HCT116 (cell line): ENCODE data around the gene PHF2. TPM values are rescaled to one million over a fixed set of nuclear protein-coding genes. Genes with fewer than 3 reads are reported as not detected.

Experiments
- ATAC-seq: fragments of 200-7000 bp; cut with Tn5 transposase; 2 replicates; pipeline ENCODE4 v1.9.1; 2020; ENCODE audit warnings: mild to moderate bottlenecking, moderate library complexity
- BruUV-seq: library from RNA; stranded (reverse); fragments of 400-500 nt; replicated peaks from 2 replicates; lab custom pipeline; 2021; lab: Mats Ljungman, UMichigan
- CTCF ChIA-PET: fragments of 300-600 bp; sonication (Branson Sonifier 250); formaldehyde crosslinking; loops from one replicate; lab custom pipeline; 2021; ENCODE audit warnings: antibody characterized with exemption; lab: Charles Lee
- POLR2A ChIA-PET: fragments of 300-600, 350-600 bp; sonication (Branson Sonifier 250); formaldehyde crosslinking; loops from one replicate; lab custom pipeline; 2021; ENCODE audit warnings: antibody characterized with exemption; lab: Charles Lee
- RAD21 ChIA-PET, 2 experiments: fragments of 300-600 bp; sonication (Branson Sonifier 250); formaldehyde crosslinking; loops; one replicate each; lab custom pipeline; 2023; ENCODE audit warnings: low total read pairs in 2 of 2; ENCODE audit not compliant: uncharacterized antibody in 2 of 2, unreplicated experiment in 2 of 2, low non-redundant PET in 1 of 2; lab: Charles Lee
- DNase-seq: peaks from one replicate; pipeline ENCODE4 v3.0.0-alpha.2; 2010; ENCODE audit warnings: low read depth, low spot score
- H2AFZ ChIP-seq: fragments of 200-600 bp; shearing (Covaris generic), sonication (generic); 2 replicates; pipeline ENCODE4 v1.6.1; 2017; ENCODE audit warnings: low read depth, mixed run types, mixed read lengths, antibody characterized with exemption, low read length; ENCODE audit not compliant: poor library complexity, severe bottlenecking
- H3K27ac ChIP-seq: 2 replicates; pipeline ENCODE4 v1.5.1; 2012; ENCODE audit warnings: low read depth, low read length
- H3K27me3 ChIP-seq: fragments of 200-600 bp; sonication (generic); 2 replicates; pipeline ENCODE4 v1.6.1; 2016; ENCODE audit warnings: mixed run types, low read length, mixed read lengths; ENCODE audit not compliant: insufficient read depth
- H3K36me3 ChIP-seq, 2 experiments: fragments of 200-500 bp in 1 of 2; fragments of 200-600 bp in 1 of 2; sonication (Bioruptor generic) in 1 of 2; sonication (generic) in 1 of 2; 2 replicates each; pipeline versions ENCODE4 v1.5.1 to v1.6.1; 2014 to 2016; ENCODE audit warnings: low read length in 2 of 2, inconsistent platforms in 1 of 2, mixed read lengths in 1 of 2, mixed run types in 1 of 2; ENCODE audit not compliant: insufficient read depth in 2 of 2, control insufficient read depth in 1 of 2
- H3K4me1 ChIP-seq, 2 experiments: fragments of 200-600 bp in 1 of 2; sonication (generic) in 1 of 2; 2 replicates each; pipeline versions ENCODE4 v1.5.1 to v1.6.1; 2012 to 2017; ENCODE audit warnings: low read length in 2 of 2, inconsistent platforms in 1 of 2, mild to moderate bottlenecking in 1 of 2, mixed read lengths in 1 of 2, mixed run types in 1 of 2, moderate library complexity in 1 of 2; ENCODE audit not compliant: insufficient read depth in 2 of 2, control insufficient read depth in 1 of 2
- H3K4me2 ChIP-seq: fragments of 200-600 bp; sonication (generic); 2 replicates; pipeline ENCODE4 v1.6.1; 2017; ENCODE audit warnings: mixed run types, low read length, mixed read lengths
- H3K4me3 ChIP-seq, 2 experiments: fragments of 200-600 bp in 1 of 2; sonication (generic) in 1 of 2; replicated peaks in 1 of 2; 2 replicates each; pipeline ENCODE4 v1.5.1; 2011 to 2016; ENCODE audit warnings: low read length in 2 of 2, control low read depth in 1 of 2, low read depth in 1 of 2, mild to moderate bottlenecking in 1 of 2, mixed read lengths in 1 of 2, mixed run types in 1 of 2
- H3K79me2 ChIP-seq: fragments of 200-600 bp; sonication (generic); 2 replicates; pipeline ENCODE4 v1.6.1; 2017; ENCODE audit warnings: mild to moderate bottlenecking, mixed run types, low read length, moderate library complexity, mixed read lengths; ENCODE audit not compliant: insufficient read depth
- H3K9ac ChIP-seq: fragments of 200-600 bp; sonication (generic); 2 replicates; pipeline ENCODE4 v1.6.1; 2016; ENCODE audit warnings: low read length, mixed read lengths
- H3K9me2 ChIP-seq: fragments of 200-600 bp; sonication (generic), shearing (Covaris generic); 2 replicates; pipeline ENCODE4 v1.6.1; 2017; ENCODE audit warnings: mixed run types, mild to moderate bottlenecking, moderate library complexity; ENCODE audit not compliant: insufficient read depth
- H3K9me3 ChIP-seq, 2 experiments: fragments of 200-500 bp in 1 of 2; fragments of 200-600 bp in 1 of 2; sonication (Bioruptor generic) in 1 of 2; sonication (generic) in 1 of 2; 2 replicates each; pipeline ENCODE4 v1.6.1; 2014 to 2017; ENCODE audit warnings: low read length in 2 of 2, mixed read lengths in 2 of 2, inconsistent platforms in 1 of 2, low read depth in 1 of 2, mild to moderate bottlenecking in 1 of 2, mixed run types in 1 of 2, moderate library complexity in 1 of 2; ENCODE audit not compliant: control insufficient read depth in 1 of 2, insufficient read depth in 1 of 2
- H4K20me1 ChIP-seq: fragments of 200-600 bp; sonication (generic), shearing (Covaris generic); 2 replicates; pipeline ENCODE4 v1.6.1; 2017; ENCODE audit warnings: mixed run types, mild to moderate bottlenecking, moderate library complexity; ENCODE audit not compliant: insufficient read depth
- CBX3 ChIP-seq: IDR thresholded peaks from 2 replicates; pipeline ENCODE4 v1.6.1; 2012; ENCODE audit warnings: low read depth
- CEBPB ChIP-seq: IDR thresholded peaks from 2 replicates; pipeline ENCODE4 v1.6.1; 2012; ENCODE audit warnings: low read depth
- EZH2phosphoT487 ChIP-seq: fragments of 200-600 bp; IDR thresholded peaks from 2 replicates; pipeline ENCODE4 v1.6.1; 2018; ENCODE audit warnings: antibody characterized with exemption, borderline replicate concordance
- FOSL1 ChIP-seq: IDR thresholded peaks from 2 replicates; pipeline ENCODE4 v1.6.1; 2012; ENCODE audit warnings: low read depth
- JUND ChIP-seq: IDR thresholded peaks from 2 replicates; pipeline ENCODE4 v1.6.1; 2012
- POLR2AphosphoS5 ChIP-seq: IDR thresholded peaks from 2 replicates; pipeline ENCODE4 v1.6.1; 2011; ENCODE audit warnings: mild to moderate bottlenecking, low read depth, low read length, moderate library complexity
- RAD21 ChIP-seq: IDR thresholded peaks from 2 replicates; pipeline ENCODE4 v1.6.1; 2012; ENCODE audit warnings: low read depth, mild to moderate bottlenecking
- SIN3A ChIP-seq: IDR thresholded peaks from 2 replicates; pipeline ENCODE4 v1.6.1; 2012; ENCODE audit warnings: low read depth
- SP1 ChIP-seq: IDR thresholded peaks from 2 replicates; pipeline ENCODE4 v1.6.1; 2012; ENCODE audit warnings: low read depth
- SRF ChIP-seq: IDR thresholded peaks from 2 replicates; pipeline ENCODE4 v1.6.1; 2012; ENCODE audit warnings: low read depth
- YY1 ChIP-seq: IDR thresholded peaks from 2 replicates; pipeline ENCODE4 v1.6.1; 2011; ENCODE audit warnings: low read length, low read depth, moderate library complexity, mild to moderate bottlenecking; ENCODE audit not compliant: insufficient replicate concordance; ENCODE audit errors: extremely low read depth
- ZFX ChIP-seq: fragments of 450-650 bp; IDR thresholded peaks from 2 replicates; pipeline ENCODE4 v1.6.1; 2017
- ZNF274 ChIP-seq: fragments of 200-500 bp; sonication (Bioruptor generic); IDR thresholded peaks from 2 replicates; pipeline ENCODE4 v1.6.1; 2014; ENCODE audit warnings: mild to moderate bottlenecking, low read depth, low read length, inconsistent platforms
- intact Hi-C: fragments of 100-400 bp; cut with micrococcal nuclease; formaldehyde crosslinking; loops from 2 replicates; pipeline ENCODE4 v1.10.0; 2022
- total RNA-seq: library from RNA; stranded (reverse); gene quantifications from one replicate; pipeline ENCODE4 v1.2.1, GENCODE V29; 2021; ENCODE audit not compliant: unreplicated experiment
- TF ChIP-seq, protein P1 (sequence below): IDR thresholded peaks from 2 replicates; pipeline ENCODE4 v1.6.1; 2012
- TF ChIP-seq, protein P2 (sequence below): IDR thresholded peaks from 2 replicates; pipeline ENCODE4 v1.6.1; 2012; ENCODE audit warnings: low read depth
- TF ChIP-seq, protein P3 (sequence below): IDR thresholded peaks from 2 replicates; pipeline ENCODE4 v1.6.1; 2011; ENCODE audit warnings: mild to moderate bottlenecking, low read length, moderate library complexity; ENCODE audit not compliant: insufficient replicate concordance; ENCODE audit errors: extremely low read depth
- TF ChIP-seq, protein P4 (sequence below): IDR thresholded peaks from 2 replicates; pipeline ENCODE4 v1.6.1; 2012

Gene PHF2
- total RNA-seq, 1 experiment from 2014 or later, result 20.6 TPM

DNA sequence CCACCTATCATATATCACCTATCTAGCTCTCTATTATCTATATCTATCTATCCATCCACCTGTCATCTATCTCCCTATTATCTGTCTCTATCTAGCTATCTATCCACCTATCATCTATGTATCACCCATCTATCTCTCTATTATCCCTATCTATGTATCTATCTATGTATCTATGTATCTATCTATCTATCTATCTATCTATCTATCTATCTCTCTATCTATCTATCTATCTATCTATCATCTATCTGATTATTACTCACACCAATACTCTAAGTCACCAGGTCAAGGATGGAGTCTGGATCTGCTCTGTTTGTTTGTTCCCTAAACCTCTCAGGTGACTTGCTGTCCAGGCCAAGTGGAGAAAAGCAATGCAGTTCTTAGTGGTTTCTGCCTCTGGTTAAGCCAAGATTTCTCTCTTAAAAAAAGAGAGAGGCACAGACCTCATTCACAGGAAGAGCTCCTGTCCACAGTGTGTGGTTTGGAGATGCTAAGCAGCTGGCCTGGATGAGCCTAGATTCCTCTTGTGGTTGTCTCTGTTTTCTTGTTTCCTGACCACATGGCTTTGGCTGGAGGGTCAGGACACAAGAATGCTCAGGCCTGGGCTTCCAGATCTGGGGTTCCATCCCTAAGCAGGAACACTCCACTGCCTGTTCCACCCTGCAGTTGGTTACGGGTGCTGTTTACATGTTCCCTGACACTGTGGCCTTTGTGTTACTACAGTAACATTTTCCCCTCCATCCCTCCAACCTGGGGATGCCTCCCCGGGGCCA lies 133.4 kb downstream of the PHF2 start:
- POLR2A ChIA-PET, result no interaction called here
- RAD21 ChIA-PET, result no interaction called here
- H3K9ac ChIP-seq, result no peak overlapping the region
- no peak for ATAC-seq
- no peaks in the 10 kb centered on the region for H3K27me3 ChIP-seq
- no peak for DNase-seq
- no peaks in the 10 kb centered on the region for H3K36me3 ChIP-seq
- no peak overlapping the region for H3K4me2 ChIP-seq
- no TSS peak for BruUV-seq
- no peaks in the 10 kb centered on the region for H3K79me2 ChIP-seq
- H3K4me3 ChIP-seq, result no peak overlapping the region
- intact Hi-C loops, result no loop called here
- no peak overlapping the region for H3K27ac ChIP-seq
- no peaks in the 10 kb centered on the region for H3K4me1 ChIP-seq
- CTCF ChIA-PET, result no interaction called here
- no peaks in the 10 kb centered on the region for H3K9me2 ChIP-seq
- no peak overlapping the region for H2AFZ ChIP-seq
- no peaks in the 10 kb centered on the region for H3K9me3 ChIP-seq
- H4K20me1 ChIP-seq, result no peaks in the 10 kb centered on the region
- TF ChIP-seq SP1 (no peak), EZH2phosphoT487 (no peak), CBX3 (no peak), RAD21 (no peak), FOSL1 (no peak), ZNF274 (no peak), CEBPB (no peak), YY1 (no peak), ZFX (no peak), JUND (no peak), SIN3A (no peak), SRF (no peak), POLR2AphosphoS5 (no peak)
- TF ChIP-seq, protein P1, sequence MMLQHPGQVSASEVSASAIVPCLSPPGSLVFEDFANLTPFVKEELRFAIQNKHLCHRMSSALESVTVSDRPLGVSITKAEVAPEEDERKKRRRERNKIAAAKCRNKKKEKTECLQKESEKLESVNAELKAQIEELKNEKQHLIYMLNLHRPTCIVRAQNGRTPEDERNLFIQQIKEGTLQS, result no peak
- TF ChIP-seq, protein P2, sequence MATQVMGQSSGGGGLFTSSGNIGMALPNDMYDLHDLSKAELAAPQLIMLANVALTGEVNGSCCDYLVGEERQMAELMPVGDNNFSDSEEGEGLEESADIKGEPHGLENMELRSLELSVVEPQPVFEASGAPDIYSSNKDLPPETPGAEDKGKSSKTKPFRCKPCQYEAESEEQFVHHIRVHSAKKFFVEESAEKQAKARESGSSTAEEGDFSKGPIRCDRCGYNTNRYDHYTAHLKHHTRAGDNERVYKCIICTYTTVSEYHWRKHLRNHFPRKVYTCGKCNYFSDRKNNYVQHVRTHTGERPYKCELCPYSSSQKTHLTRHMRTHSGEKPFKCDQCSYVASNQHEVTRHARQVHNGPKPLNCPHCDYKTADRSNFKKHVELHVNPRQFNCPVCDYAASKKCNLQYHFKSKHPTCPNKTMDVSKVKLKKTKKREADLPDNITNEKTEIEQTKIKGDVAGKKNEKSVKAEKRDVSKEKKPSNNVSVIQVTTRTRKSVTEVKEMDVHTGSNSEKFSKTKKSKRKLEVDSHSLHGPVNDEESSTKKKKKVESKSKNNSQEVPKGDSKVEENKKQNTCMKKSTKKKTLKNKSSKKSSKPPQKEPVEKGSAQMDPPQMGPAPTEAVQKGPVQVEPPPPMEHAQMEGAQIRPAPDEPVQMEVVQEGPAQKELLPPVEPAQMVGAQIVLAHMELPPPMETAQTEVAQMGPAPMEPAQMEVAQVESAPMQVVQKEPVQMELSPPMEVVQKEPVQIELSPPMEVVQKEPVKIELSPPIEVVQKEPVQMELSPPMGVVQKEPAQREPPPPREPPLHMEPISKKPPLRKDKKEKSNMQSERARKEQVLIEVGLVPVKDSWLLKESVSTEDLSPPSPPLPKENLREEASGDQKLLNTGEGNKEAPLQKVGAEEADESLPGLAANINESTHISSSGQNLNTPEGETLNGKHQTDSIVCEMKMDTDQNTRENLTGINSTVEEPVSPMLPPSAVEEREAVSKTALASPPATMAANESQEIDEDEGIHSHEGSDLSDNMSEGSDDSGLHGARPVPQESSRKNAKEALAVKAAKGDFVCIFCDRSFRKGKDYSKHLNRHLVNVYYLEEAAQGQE, result no peak
- TF ChIP-seq, protein P3, sequence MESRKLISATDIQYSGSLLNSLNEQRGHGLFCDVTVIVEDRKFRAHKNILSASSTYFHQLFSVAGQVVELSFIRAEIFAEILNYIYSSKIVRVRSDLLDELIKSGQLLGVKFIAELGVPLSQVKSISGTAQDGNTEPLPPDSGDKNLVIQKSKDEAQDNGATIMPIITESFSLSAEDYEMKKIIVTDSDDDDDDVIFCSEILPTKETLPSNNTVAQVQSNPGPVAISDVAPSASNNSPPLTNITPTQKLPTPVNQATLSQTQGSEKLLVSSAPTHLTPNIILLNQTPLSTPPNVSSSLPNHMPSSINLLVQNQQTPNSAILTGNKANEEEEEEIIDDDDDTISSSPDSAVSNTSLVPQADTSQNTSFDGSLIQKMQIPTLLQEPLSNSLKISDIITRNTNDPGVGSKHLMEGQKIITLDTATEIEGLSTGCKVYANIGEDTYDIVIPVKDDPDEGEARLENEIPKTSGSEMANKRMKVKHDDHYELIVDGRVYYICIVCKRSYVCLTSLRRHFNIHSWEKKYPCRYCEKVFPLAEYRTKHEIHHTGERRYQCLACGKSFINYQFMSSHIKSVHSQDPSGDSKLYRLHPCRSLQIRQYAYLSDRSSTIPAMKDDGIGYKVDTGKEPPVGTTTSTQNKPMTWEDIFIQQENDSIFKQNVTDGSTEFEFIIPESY, result no peak
- TF ChIP-seq, protein P4, sequence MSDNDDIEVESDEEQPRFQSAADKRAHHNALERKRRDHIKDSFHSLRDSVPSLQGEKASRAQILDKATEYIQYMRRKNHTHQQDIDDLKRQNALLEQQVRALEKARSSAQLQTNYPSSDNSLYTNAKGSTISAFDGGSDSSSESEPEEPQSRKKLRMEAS, result no peak
